ENCODE measurements around the gene DMBX1.

Gene DMBX1
- long read RNA-seq, donor 1, result 0 reads
- long read RNA-seq, donor 2, result 0 reads
- long read RNA-seq, donor 3, result 0 reads
- long read RNA-seq, donor 4, result 0 reads
- long read RNA-seq, donor 5, result 0 reads
- long read RNA-seq, donor 6, result 0 reads
- long read RNA-seq, donor 7, result 0 reads
- long read RNA-seq, donor 8, result 0 reads

- DNase-seq, result peak; percentile 71
These were observed at the start of gene DMBX1 for GRCh38 chr1:46489638-46490405. TSS of gene DMBX1 (plus strand) at chr1:46489836. CDS start at chr1:46507011, 17,175 bp downstream.

GRCh38 chr1:46440478-46440877, 49.2 kb upstream of the DMBX1 start:
- DNase-seq, result no peak

- peak; percentile 68 for DNase-seq
These were observed 47.1 kb upstream of the DMBX1 start for GRCh38 chr1:46442317-46443161.

GRCh38 chr1:46444466-46444865, 45.2 kb upstream of the DMBX1 start:
- no peak for DNase-seq

- DNase-seq, result no peak
These were observed 43.8 kb upstream of the DMBX1 start for GRCh38 chr1:46445773-46446256.

GRCh38 chr1:46446646-46447498, 42.8 kb upstream of the DMBX1 start:
- peak; percentile 68 for DNase-seq

- DNase-seq, result peak; percentile 25
These were observed 42.0 kb upstream of the DMBX1 start for GRCh38 chr1:46447499-46448108.

GRCh38 chr1:46448109-46448911, 41.3 kb upstream of the DMBX1 start:
- DNase-seq, result peak; percentile 64

- DNase-seq, result no peak
These were observed 40.1 kb upstream of the DMBX1 start for GRCh38 chr1:46449223-46450159.

- DNase-seq, result no peak
These were observed 39.5 kb upstream of the DMBX1 start for GRCh38 chr1:46450160-46450517.

GRCh38 chr1:46451948-46452930, 37.4 kb upstream of the DMBX1 start:
- DNase-seq, result no peak

- no peak for DNase-seq
These were observed 36.7 kb upstream of the DMBX1 start for GRCh38 chr1:46452931-46453325.

GRCh38 chr1:46453449-46453848, 36.2 kb upstream of the DMBX1 start:
- DNase-seq, result no peak

GRCh38 chr1:46455951-46456350, 33.7 kb upstream of the DMBX1 start:
- DNase-seq, result no peak

GRCh38 chr1:46456411-46456963, 33.1 kb upstream of the DMBX1 start:
- DNase-seq, result no peak

GRCh38 chr1:46457178-46457577, 32.5 kb upstream of the DMBX1 start:
- DNase-seq, result no peak

- no peak for DNase-seq
These were observed 31.4 kb upstream of the DMBX1 start for GRCh38 chr1:46458190-46458589.

GRCh38 chr1:46458846-46459245, 30.8 kb upstream of the DMBX1 start:
- no peak for DNase-seq

All from right kidney (tissue), 9 donors.